Keratinocyte (primary cell): ENCODE data around the gene CELSR3. TPM values are rescaled to one million over a fixed set of nuclear protein-coding genes. Genes with fewer than 3 reads are reported as not detected.

Experiments used
- DNase-seq: peaks from one replicate; pipeline ENCODE4 v3.0.0-alpha.2; 2011; ENCODE audit warnings: low read depth, missing footprints, low spot score
- FAIRE-seq: peaks from 2 replicates; lab custom pipeline; 2011; peaks lifted over from hg19 to GRCh38; lab: Jason Lieb, UNC
- H2AFZ ChIP-seq: 2 replicates; pipeline ENCODE4 v1.6.0; 2012; ENCODE audit warnings: low read length, control low read depth, inconsistent platforms; ENCODE audit not compliant: control insufficient read depth
- H3K27ac ChIP-seq: 2 replicates; pipeline ENCODE4 v1.5.1; 2011; ENCODE audit warnings: low read length; ENCODE audit not compliant: control insufficient read depth, insufficient read depth
- H3K27me3 ChIP-seq: 3 replicates; pipeline ENCODE4 v1.6.0; 2011; ENCODE audit warnings: low read length; ENCODE audit not compliant: control insufficient read depth, insufficient read depth; ENCODE audit errors: extremely low read depth
- H3K36me3 ChIP-seq, 2 experiments: 2 replicates in 1 of 2; 3 replicates in 1 of 2; pipeline ENCODE4 v1.5.1; 2011; ENCODE audit warnings: low read length in 2 of 2, mild to moderate bottlenecking in 1 of 2; ENCODE audit not compliant: control insufficient read depth in 2 of 2, insufficient read depth in 2 of 2; ENCODE audit errors: extremely low read depth in 1 of 2
- H3K4me1 ChIP-seq: 3 replicates; pipeline ENCODE4 v1.5.1; 2011; ENCODE audit warnings: low read length; ENCODE audit not compliant: control insufficient read depth, insufficient read depth; ENCODE audit errors: extremely low read depth
- H3K4me2 ChIP-seq: 3 replicates; pipeline ENCODE4 v1.6.0; 2011; ENCODE audit warnings: low read depth, low read length; ENCODE audit not compliant: control insufficient read depth, insufficient read depth; ENCODE audit errors: extremely low read depth
- H3K4me3 ChIP-seq, 3 experiments: fragments of 200-600 bp in 1 of 3; sonication (generic) in 1 of 3; 2 replicates in 2 of 3; 3 replicates in 1 of 3; pipeline ENCODE4 v1.5.1; 2011 to 2016; ENCODE audit warnings: low read length in 3 of 3, mild to moderate bottlenecking in 3 of 3, control low read depth in 2 of 3, inconsistent platforms in 1 of 3, low read depth in 1 of 3, mixed read lengths in 1 of 3, mixed run types in 1 of 3, moderate library complexity in 1 of 3; ENCODE audit not compliant: control insufficient read depth in 2 of 3, insufficient read depth in 2 of 3; ENCODE audit errors: extremely low read depth in 1 of 3
- H3K79me2 ChIP-seq: 2 replicates; pipeline ENCODE4 v1.6.0; 2012; ENCODE audit warnings: low read length; ENCODE audit not compliant: control insufficient read depth, insufficient read depth
- H3K9ac ChIP-seq: 3 replicates; pipeline ENCODE4 v1.6.0; 2011; ENCODE audit warnings: low read length; ENCODE audit not compliant: control insufficient read depth, insufficient read depth; ENCODE audit errors: extremely low read depth
- H3K9me1 ChIP-seq: 3 replicates; pipeline ENCODE4 v1.6.0; 2011; ENCODE audit warnings: low read length; ENCODE audit not compliant: control insufficient read depth, insufficient read depth; ENCODE audit errors: extremely low read depth
- H3K9me3 ChIP-seq: 2 replicates; pipeline ENCODE4 v1.5.1; 2012; ENCODE audit warnings: low read depth, low read length; ENCODE audit not compliant: control insufficient read depth
- H4K20me1 ChIP-seq: 3 replicates; pipeline ENCODE4 v1.6.0; 2011; ENCODE audit warnings: low read length; ENCODE audit not compliant: control insufficient read depth, insufficient read depth; ENCODE audit errors: extremely low read depth
- CTCF ChIP-seq, 3 experiments: IDR thresholded peaks in 1 of 3; conservative IDR thresholded peaks in 1 of 3; optimal IDR thresholded peaks in 1 of 3; 2 replicates in 2 of 3; 3 replicates in 1 of 3; pipeline versions ENCODE3 to v1.5.1; 2011; ENCODE audit warnings: low read length in 3 of 3, mild to moderate bottlenecking in 3 of 3, moderate library complexity in 2 of 3, control low read depth in 1 of 3, inconsistent platforms in 1 of 3; ENCODE audit not compliant: insufficient read depth in 2 of 3; ENCODE audit errors: extremely low read depth in 1 of 3
- EZH2 ChIP-seq: IDR thresholded peaks from one replicate; pipeline ENCODE4 v1.6.1; 2012; ENCODE audit warnings: inconsistent platforms, mild to moderate bottlenecking, low read length, moderate library complexity
- dilution Hi-C: fragments of 300-500 bp; cut with MboI; formaldehyde crosslinking; loops from one replicate; pipeline ENCODE4 v1.7.0; 2020; ENCODE audit warnings: low sequenced_read_pairs; ENCODE audit not compliant: extremely low pct_ligation_motif_present
- polyA plus RNA-seq, 5 experiments: library from polyadenylated mRNA; depleted of rRNA in 3 of 5; stranded (reverse) in 3 of 5; stranded (forward) in 1 of 5; unstranded in 1 of 5; fragments of >200 nt; gene quantifications; 1 replicate in 1 of 5; 2 replicates in 3 of 5; 3 replicates in 1 of 5; pipeline versions ENCODE4 v1.2.1 to v1.2.3, GENCODE V29; 2011 to 2012; ENCODE audit warnings: missing spikeins in 2 of 5, low read depth in 1 of 5, low replicate concordance in 1 of 5

Gene CELSR3
- polyA plus RNA-seq, 1 donor (not counting 4 experiments of a cell fraction or from before 2014, with no cell fraction given) = 0.25 TPM

DNA sequence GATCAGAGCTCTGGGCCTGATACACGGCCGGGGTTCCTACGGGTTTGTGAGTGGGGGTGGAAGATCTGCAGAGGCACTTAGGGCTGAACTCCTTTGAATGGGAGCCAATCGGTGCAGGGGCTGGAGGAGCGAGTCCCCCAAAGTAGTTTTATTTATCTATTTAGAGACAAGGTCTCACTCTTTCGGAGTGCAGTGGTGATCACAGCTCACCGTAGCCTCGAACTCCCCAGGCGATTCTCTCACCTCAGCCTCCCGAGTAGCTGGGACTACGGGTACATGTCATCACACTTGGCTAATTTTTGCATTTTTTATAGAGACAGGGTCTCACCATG, 1.6 kb upstream of the CELSR3 start:
- Histone ChIP-seq H3K27me3 (peaks cover 15% of the 10 kb centered on the region), H3K79me2 (no peaks in the 10 kb centered on the region), H3K9me3 (no peaks in the 10 kb centered on the region), H3K9ac (no peak overlapping the region), H2AFZ (no peak overlapping the region), H3K4me3 (no peak overlapping the region), H3K36me3 (no peaks in the 10 kb centered on the region), H3K27ac (peak overlapping the region; percentile 2), H3K4me1 (peaks cover 5% of the 10 kb centered on the region), H3K4me2 (peak overlapping the region; percentile 29), H4K20me1 (no peaks in the 10 kb centered on the region), H3K9me1 (no peaks in the 10 kb centered on the region)
- TF ChIP-seq EZH2 = no peak
- DNase-seq (no peak), FAIRE-seq (no peak)
- dilution Hi-C loops = no loop called here

GRCh38 chr3:48663489-48664312, 1.0 kb upstream of the CELSR3 start:
- H3K9me1 ChIP-seq = no peaks in the 10 kb centered on the region
- H3K36me3 ChIP-seq = no peaks in the 10 kb centered on the region
- peak overlapping the region; percentile 85 for H3K9ac ChIP-seq
- no peaks in the 10 kb centered on the region for H4K20me1 ChIP-seq
- H3K4me2 ChIP-seq = peak overlapping the region; percentile 89
- peak overlapping the region; percentile 79 for H2AFZ ChIP-seq
- peak overlapping the region; percentile 87 for H3K27ac ChIP-seq
- peak overlapping the region; percentile 50 to 70 (median 54) for H3K4me3 ChIP-seq
- FAIRE-seq (peak; percentile 85), DNase-seq (peak; percentile 97)
- no peaks in the 10 kb centered on the region for H3K9me3 ChIP-seq
- peak in 2 of 3 experiments; percentile 85 to 88 for TF ChIP-seq CTCF (optimal IDR thresholded peaks at IDR 0.05 in 1 of 3, IDR thresholded peaks at IDR 0.05 in 1 of 3, conservative IDR thresholded peaks at IDR 0.05 in 1 of 3; ENCODE audit: extremely low read depth in 1 of 3, insufficient read depth in 2 of 3, low read length in 3 of 3)
- TF ChIP-seq EZH2 = no peak
- H3K4me1 ChIP-seq = peaks cover 5% of the 10 kb centered on the region
- H3K27me3 ChIP-seq = peaks cover 15% of the 10 kb centered on the region
- dilution Hi-C loops = no loop called here
- no peaks in the 10 kb centered on the region for H3K79me2 ChIP-seq
